B cell (primary cell): ENCODE data around the gene GAP43. TPM values are rescaled to one million over a fixed set of nuclear protein-coding genes. Genes with fewer than 3 reads are reported as not detected.

ENCODE experiments used
- ATAC-seq: fragments of 200-7000 bp; cut with Tn5 transposase; one replicate; pipeline ENCODE4 v1.10.0; 2021; ENCODE audit warnings: low read depth, mild to moderate bottlenecking, moderate number of reproducible peaks, moderate library complexity
- CTCF ChIA-PET: fragments of 350-600 bp; sonication (Branson Sonifier 250); formaldehyde crosslinking; loops from one replicate; lab custom pipeline; 2021; ENCODE audit warnings: antibody characterized with exemption, inconsistent platforms; lab: Charles Lee
- POLR2A ChIA-PET: fragments of 350-600 bp; sonication (Branson Sonifier 250); formaldehyde crosslinking; loops from one replicate; lab custom pipeline; 2021; ENCODE audit warnings: antibody characterized with exemption; lab: Charles Lee
- DNase-seq: peaks from one replicate; pipeline ENCODE4 v3.0.0; 2013
- H2AFZ ChIP-seq: 2 replicates; pipeline ENCODE4 v1.6.1; 2012; ENCODE audit warnings: mild to moderate bottlenecking, low read depth, low read length; ENCODE audit not compliant: insufficient read depth, poor library complexity, severe bottlenecking
- H3K27ac ChIP-seq, 2 donors: 1 replicate in 1 of 2; 2 replicates in 1 of 2; pipeline ENCODE4 v1.5.1; 2012 to 2013; ENCODE audit warnings: low read length in 2 of 2, mild to moderate bottlenecking in 2 of 2, moderate library complexity in 1 of 2
- H3K27me3 ChIP-seq, 4 experiments: fragments of 200-600 bp in 1 of 4; sonication (generic) in 1 of 4; replicated peaks in 1 of 4; 1 replicate in 2 of 4; 2 replicates in 2 of 4; pipeline versions ENCODE4 v1.6.1 to v1.7.0; 2013 to 2016; ENCODE audit warnings: low read length in 3 of 4, mild to moderate bottlenecking in 2 of 4, mixed read lengths in 1 of 4, moderate library complexity in 1 of 4; ENCODE audit not compliant: insufficient read depth in 4 of 4, control insufficient read depth in 3 of 4; ENCODE audit errors: control extremely low read depth in 1 of 4
- H3K36me3 ChIP-seq, 2 experiments: replicated peaks in 1 of 2; 1 replicate in 1 of 2; 2 replicates in 1 of 2; pipeline versions ENCODE4 v1.6.1 to v1.7.1; 2013; ENCODE audit warnings: low read length in 1 of 2; ENCODE audit not compliant: insufficient read depth in 2 of 2, control insufficient read depth in 1 of 2; ENCODE audit errors: control extremely low read depth in 1 of 2, extremely low read depth in 1 of 2
- H3K4me1 ChIP-seq, 2 donors: fragments of 200-600 bp in 1 of 2; sonication (generic) in 1 of 2; 1 replicate in 1 of 2; 2 replicates in 1 of 2; pipeline versions ENCODE4 v1.5.1 to v1.6.1; 2013 to 2017; ENCODE audit warnings: low read length in 2 of 2; ENCODE audit not compliant: control insufficient read depth in 2 of 2, insufficient read depth in 2 of 2
- H3K4me2 ChIP-seq: replicated peaks from 2 replicates; pipeline ENCODE3; 2012; ENCODE audit warnings: mild to moderate bottlenecking, low read depth, low read length; ENCODE audit not compliant: poor library complexity, severe bottlenecking
- H3K4me3 ChIP-seq, 5 experiments: fragments of 200-600 bp in 1 of 5; sonication (generic) in 1 of 5; 1 replicate in 3 of 5; 2 replicates in 2 of 5; pipeline versions ENCODE4 v1.5.1 to v1.7.0; 2011 to 2016; ENCODE audit warnings: low read length in 4 of 5, mild to moderate bottlenecking in 4 of 5, low read depth in 2 of 5, control low read depth in 1 of 5, moderate library complexity in 1 of 5; ENCODE audit not compliant: insufficient read depth in 1 of 5; ENCODE audit errors: control extremely low read depth in 1 of 5, extremely low read depth in 1 of 5
- H3K79me2 ChIP-seq: fragments of 200-600 bp; sonication (generic); one replicate; pipeline ENCODE4 v1.6.0; 2016; ENCODE audit warnings: low read length; ENCODE audit not compliant: control insufficient read depth, insufficient read depth
- H3K9ac ChIP-seq: fragments of 200-600 bp; sonication (generic); 2 replicates; pipeline ENCODE4 v1.6.1; 2017; ENCODE audit warnings: mild to moderate bottlenecking, low read length, moderate library complexity
- H3K9me3 ChIP-seq, 3 donors: one replicate each; pipeline versions ENCODE4 v1.6.1 to v1.7.1; 2013; ENCODE audit warnings: low read length in 2 of 3; ENCODE audit not compliant: control insufficient read depth in 2 of 3, insufficient read depth in 1 of 3; ENCODE audit errors: control extremely low read depth in 1 of 3
- H4K20me1 ChIP-seq: 2 replicates; pipeline ENCODE4 v1.6.0; 2012; ENCODE audit warnings: mild to moderate bottlenecking, low read length; ENCODE audit not compliant: insufficient read depth, control insufficient read depth, poor library complexity, severe bottlenecking
- H3K27ac Mint-ChIP-seq: one replicate; pipeline ENCODE4 v1.8.0; 2021; ENCODE audit warnings: mixed read lengths
- H3K27me3 Mint-ChIP-seq: one replicate; pipeline ENCODE4 v1.8.0; 2021; ENCODE audit warnings: mixed read lengths
- H3K4me1 Mint-ChIP-seq: one replicate; pipeline ENCODE4 v1.8.0; 2021; ENCODE audit warnings: mixed read lengths
- H3K4me3 Mint-ChIP-seq: one replicate; pipeline ENCODE4 v1.8.0; 2021; ENCODE audit warnings: mixed read lengths
- H3K9me3 Mint-ChIP-seq: one replicate; pipeline ENCODE4 v1.8.0; 2022; ENCODE audit warnings: mixed read lengths; ENCODE audit not compliant: insufficient read depth
- CTCF ChIP-seq: fragments of 200-600 bp; IDR thresholded peaks from one replicate; pipeline ENCODE4 v1.8.0; 2022; ENCODE audit warnings: antibody characterized with exemption, mild to moderate bottlenecking
- EZH2 ChIP-seq: IDR thresholded peaks from 2 replicates; pipeline ENCODE4 v1.6.1; 2012; ENCODE audit warnings: borderline replicate concordance, low read depth, mild to moderate bottlenecking, moderate library complexity, low read length; ENCODE audit not compliant: insufficient read depth, poor library complexity, severe bottlenecking
- WGBS: methylation state at CpG from one replicate; pipeline ENCODE4 v1.1.5; 2013; ENCODE audit warnings: missing lambda C conversion rate; ENCODE audit not compliant: insufficient coverage; 5-methylcytosine and 5-hydroxymethylcytosine counted together
- intact Hi-C: fragments of 100-400 bp; cut with micrococcal nuclease; formaldehyde crosslinking; loops from one replicate; pipeline ENCODE4 v1.10.0; 2022
- polyA plus RNA-seq: library from polyadenylated mRNA; depleted of rRNA; stranded (reverse); fragments of >200 nt; gene quantifications from 2 replicates; pipeline ENCODE4 v1.2.3, GENCODE V29; 2012
- total RNA-seq, 2 donors: library from RNA; stranded (reverse); fragments of 120-200 nt in 1 of 2; gene quantifications; 1 replicate in 1 of 2; 2 replicates in 1 of 2; pipeline versions ENCODE4 v1.2.3 to v1.2.4, GENCODE V29; 2013 to 2022

The GAP43 gene
- total and polyA plus RNA-seq, 2 donors (not counting 1 experiment from before 2014, with no cell fraction given) = 0.04 TPM; not detected in 1

- CTCF ChIA-PET = no interaction called here
- Histone ChIP-seq H3K79me2 (no peaks in the 10 kb centered on the region), H3K36me3 (no peaks in the 10 kb centered on the region), H3K4me2 (no peak overlapping the region), H4K20me1 (no peaks in the 10 kb centered on the region), H3K4me3 (no peak overlapping the region), H3K9ac (no peak overlapping the region), H3K27ac (no peak overlapping the region), H3K27me3 (peaks cover 0 to 16% (median 11%) of the 10 kb centered on the region in 4 experiments), H3K4me1 (no peaks in the 10 kb centered on the region), H2AFZ (no peak overlapping the region), H3K9me3 (no peaks in the 10 kb centered on the region)
- intact Hi-C loops = no loop called here
- no peak overlapping the region for H3K27ac Mint-ChIP-seq
- POLR2A ChIA-PET = no interaction called here
- WGBS = no CpG with 5 or more reads among the region's 1 CpG
- TF ChIP-seq EZH2 = no peak
- TF ChIP-seq CTCF = no peak
- H3K9me3 Mint-ChIP-seq = no peaks in the 10 kb centered on the region
- H3K4me3 Mint-ChIP-seq = no peak overlapping the region
- ATAC-seq = no peak
- no peak for DNase-seq
- H3K27me3 Mint-ChIP-seq = peaks cover 30% of the 10 kb centered on the region
- H3K4me1 Mint-ChIP-seq = no peaks in the 10 kb centered on the region
Measured at GRCh38 chr3:115683305-115683704, 60.0 kb downstream of the GAP43 start.

GRCh38 chr3:115683773-115684172 is 60.5 kb downstream of the GAP43 start:
- Histone ChIP-seq H3K4me3 (no peak overlapping the region), H3K27ac (no peak overlapping the region), H3K36me3 (no peaks in the 10 kb centered on the region), H3K27me3 (peaks cover 0 to 15% (median 11%) of the 10 kb centered on the region in 4 experiments), H3K79me2 (no peaks in the 10 kb centered on the region), H2AFZ (no peak overlapping the region), H3K9ac (no peak overlapping the region), H4K20me1 (no peaks in the 10 kb centered on the region), H3K4me1 (no peaks in the 10 kb centered on the region), H3K9me3 (no peaks in the 10 kb centered on the region), H3K4me2 (no peak overlapping the region)
- intact Hi-C loops = no loop called here
- Mint-ChIP-seq H3K4me3 (no peak overlapping the region), H3K27ac (no peak overlapping the region), H3K27me3 (peaks cover 27% of the 10 kb centered on the region), H3K9me3 (no peaks in the 10 kb centered on the region), H3K4me1 (no peaks in the 10 kb centered on the region)
- DNase-seq (no peak), ATAC-seq (no peak)
- ChIA-PET POLR2A (no interaction called here), CTCF (no interaction called here)
- TF ChIP-seq CTCF = no peak
- TF ChIP-seq EZH2 = no peak
- WGBS = no CpG with 5 or more reads among the region's 3 CpGs
